DMS79 (cell line): Measurements from ENCODE around the gene DNAL4.

Source experiments
- DNase-seq: peaks from one replicate; lab custom pipeline; 2025; lab: John Stamatoyannopoulos, UW

The DNAL4 gene

GRCh38 chr22:38784856-38785255 lies 9.1 kb downstream of the DNAL4 start:
- no peak for DNase-seq

- no peak for DNase-seq
These were observed 9.9 kb downstream of the DNAL4 start for GRCh38 chr22:38784035-38784434.

- no peak for DNase-seq
These were observed 10.8 kb downstream of the DNAL4 start for GRCh38 chr22:38783095-38783615.

GRCh38 chr22:38782402-38783094 lies 11.4 kb downstream of the DNAL4 start:
- DNase-seq: no peak

- DNase-seq: no peak
These were observed 12.9 kb downstream of the DNAL4 start for GRCh38 chr22:38781033-38781432.

- DNase-seq: no peak
These were observed 16.8 kb downstream of the DNAL4 start for GRCh38 chr22:38777087-38777671.

GRCh38 chr22:38776086-38776485 lies 17.9 kb downstream of the DNAL4 start:
- DNase-seq: no peak

GRCh38 chr22:38775656-38776055 lies 18.3 kb downstream of the DNAL4 start:
- DNase-seq: no peak

GRCh38 chr22:38774496-38775166 lies 19.3 kb downstream of the DNAL4 start:
- DNase-seq: no peak

GRCh38 chr22:38773363-38773946 lies 20.5 kb downstream of the DNAL4 start:
- DNase-seq: no peak

GRCh38 chr22:38772623-38772873 lies 21.4 kb downstream of the DNAL4 start:
- DNase-seq: no peak

GRCh38 chr22:38770257-38770949 lies 23.5 kb downstream of the DNAL4 start:
- DNase-seq: no peak

- DNase-seq: no peak
These were observed 25.9 kb downstream of the DNAL4 start for GRCh38 chr22:38768036-38768435.

GRCh38 chr22:38767313-38767712 lies 26.6 kb downstream of the DNAL4 start:
- no peak for DNase-seq

- DNase-seq: no peak
These were observed 27.7 kb downstream of the DNAL4 start for GRCh38 chr22:38766076-38766777.

GRCh38 chr22:38762551-38762983 lies 31.4 kb downstream of the DNAL4 start:
- no peak for DNase-seq

- DNase-seq: no peak
These were observed 32.5 kb downstream of the DNAL4 start for GRCh38 chr22:38761202-38762162.

GRCh38 chr22:38760477-38761201 lies 33.3 kb downstream of the DNAL4 start:
- no peak for DNase-seq

- DNase-seq: no peak
These were observed 34.9 kb downstream of the DNAL4 start for GRCh38 chr22:38759005-38759404.
